ENCODE data around the gene THBS2. TPM values are rescaled to one million over a fixed set of nuclear protein-coding genes. Genes with fewer than 3 reads are reported as not detected.

Gene THBS2
- total and polyA plus RNA-seq, 2 of the 8 experiments (the other 6 are each of a cell fraction or from before 2014, with no cell fraction given), result 11.0 to 22.5 TPM

DNA sequence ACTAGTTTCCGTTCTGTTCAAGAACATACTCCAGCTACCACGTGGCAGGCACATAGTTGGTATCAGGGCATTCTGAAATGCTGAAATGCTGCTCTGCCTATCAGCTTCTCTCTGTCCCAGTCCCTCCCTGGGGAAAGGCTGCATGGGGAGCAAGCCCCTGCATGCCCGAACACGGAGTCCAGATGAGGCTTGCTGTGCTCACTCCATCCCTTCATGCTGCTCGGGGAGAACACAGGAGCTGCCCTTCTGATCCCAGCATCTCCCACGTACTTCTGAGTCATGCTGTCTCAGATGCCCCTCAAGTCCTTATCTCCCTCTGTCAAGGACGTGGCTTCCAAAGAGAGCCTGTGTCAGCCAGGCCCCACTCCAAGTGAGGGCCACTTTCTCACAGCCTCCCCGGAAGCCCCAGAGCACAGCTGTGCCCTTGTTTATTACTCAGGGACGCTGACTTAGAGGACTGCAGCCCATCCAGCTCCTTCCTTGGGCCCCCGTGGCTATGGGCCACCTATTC lies 29.4 kb downstream of the THBS2 start:
- H3K79me2 ChIP-seq (ENCODE audit: control insufficient read depth in 1 of 2, insufficient read depth in 2 of 2, low read length in 2 of 2), result no peaks in the 10 kb centered on the region
- CTCF ChIA-PET (ENCODE audit: partially characterized antibody), result no interaction called here
- no peak for FAIRE-seq
- TF ChIP-seq BACH1 (IDR thresholded peaks at IDR 0.05; ENCODE audit: low read length) (no peak), BCL11A (IDR thresholded peaks at IDR 0.05; ENCODE audit: low read depth in 2 of 2, low read length in 2 of 2) (no peak), TAF7 (optimal IDR thresholded peaks at IDR 0.05; ENCODE audit: borderline replicate concordance, low read depth, low read length) (no peak), HDAC6 (IDR thresholded peaks at IDR 0.05; ENCODE audit: low read depth, low read length) (no peak), CTBP2 (IDR thresholded peaks at IDR 0.05; ENCODE audit: borderline replicate concordance, insufficient read depth, insufficient read length, low read length) (no peak), CHD2 (IDR thresholded peaks at IDR 0.05; ENCODE audit: low read length) (no peak), HDAC2 (IDR thresholded peaks at IDR 0.05; ENCODE audit: borderline replicate concordance in 1 of 2, low read depth in 2 of 2, low read length in 2 of 2) (no peak), MAFK (IDR thresholded peaks at IDR 0.05; ENCODE audit: low read depth, low read length) (no peak), GTF2F1 (IDR thresholded peaks at IDR 0.05; ENCODE audit: borderline replicate concordance, low read depth, low read length) (no peak), SUZ12 (IDR thresholded peaks at IDR 0.05; ENCODE audit: low read length) (no peak), SRF (IDR thresholded peaks at IDR 0.05; ENCODE audit: low read depth, low read length) (no peak), EZH2 (IDR thresholded peaks at IDR 0.05; ENCODE audit: low read depth, low read length, severe bottlenecking) (no peak), POLR2AphosphoS5 (IDR thresholded peaks at IDR 0.05; ENCODE audit: low read depth, low read length) (no peak)
- TF ChIP-seq, protein P1, sequence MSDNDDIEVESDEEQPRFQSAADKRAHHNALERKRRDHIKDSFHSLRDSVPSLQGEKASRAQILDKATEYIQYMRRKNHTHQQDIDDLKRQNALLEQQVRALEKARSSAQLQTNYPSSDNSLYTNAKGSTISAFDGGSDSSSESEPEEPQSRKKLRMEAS (IDR thresholded peaks at IDR 0.05), result no peak

More for the DNA sequence above, 29.4 kb downstream of the THBS2 start:
- Histone ChIP-seq H2BK12ac (ENCODE audit: low read depth, low read length) (no peak overlapping the region), H2AK5ac (ENCODE audit: low read depth, low read length) (no peak overlapping the region), H2BK5ac (ENCODE audit: low read depth, low read length) (no peak overlapping the region; the same call in 1 of the 2 replicates), H3K9ac (replicated peaks in 1 of 4; ENCODE audit: extremely low read depth in 1 of 4, low read depth in 3 of 4, low read length in 3 of 4) (no peak overlapping the region), H2BK15ac (ENCODE audit: low read length) (no peak overlapping the region), H3K27ac (ENCODE audit: low read depth, low read length) (no peak overlapping the region), H3K18ac (ENCODE audit: extremely low read depth, low read length) (no peak overlapping the region), H4K8ac (ENCODE audit: extremely low read depth, insufficient read depth, low read length) (no peak overlapping the region), H3K9me3 (ENCODE audit: insufficient read depth in 2 of 2, low read depth in 1 of 2, low read length in 1 of 2) (peaks cover 10 to 12% of the 10 kb centered on the region in 2 experiments), H4K5ac (ENCODE audit: insufficient read length, low read depth, low read length) (no peak overlapping the region), H3K4ac (replicated peaks; ENCODE audit: insufficient read length, low read depth, low read length) (no peak overlapping the region), H3K56ac (replicated peaks; ENCODE audit: insufficient read length, low read depth, low read length) (no peak overlapping the region), H4K20me1 (replicated peaks in 1 of 2; ENCODE audit: control insufficient read depth in 1 of 2, insufficient read depth in 2 of 2, low read length in 2 of 2) (no peaks in the 10 kb centered on the region), H3K4me1 (replicated peaks in 1 of 4; ENCODE audit: control insufficient read depth in 3 of 4, insufficient read depth in 4 of 4, low read length in 3 of 4) (no peaks in the 10 kb centered on the region), H2BK120ac (replicated peaks; ENCODE audit: low read depth, low read length) (no peak overlapping the region), H3K36me3 (ENCODE audit: control insufficient read depth in 2 of 4, insufficient read depth in 4 of 4, low read length in 3 of 4) (peaks cover 3 to 45% (median 15%) of the 10 kb centered on the region in 4 experiments; a peak in 6 of 8 replicates), H3K23me2 (ENCODE audit: low read depth, low read length) (peaks cover under 1% of the 10 kb centered on the region; the same call in 1 of the 2 replicates), H3K79me1 (ENCODE audit: low read depth, low read length) (no peaks in the 10 kb centered on the region), H3K4me3 (ENCODE audit: extremely low read depth in 1 of 4, insufficient read depth in 2 of 4, low read depth in 3 of 4, low read length in 4 of 4) (no peak overlapping the region), H3K23ac (ENCODE audit: insufficient read length) (no peak overlapping the region), H4K91ac (replicated peaks; ENCODE audit: insufficient read length, low read length) (no peak overlapping the region), H3K4me2 (ENCODE audit: insufficient read depth in 1 of 2, low read depth in 2 of 2, low read length in 2 of 2) (no peak overlapping the region), H3K27me3 (replicated peaks in 1 of 4; ENCODE audit: control insufficient read depth in 3 of 4, extremely low read depth in 1 of 4, insufficient read depth in 3 of 4, low read length in 3 of 4) (no peaks in the 10 kb centered on the region), H2BK20ac (ENCODE audit: low read length) (no peak overlapping the region), H2AFZ (ENCODE audit: low read length) (no peak overlapping the region), H3K14ac (ENCODE audit: insufficient read length) (no peak overlapping the region)
- no peak for DNase-seq (ENCODE audit: low read depth in 1 of 2, low spot score in 2 of 2)
- POLR2A ChIA-PET (ENCODE audit: partially characterized antibody), result interaction anchor here (0.6 kb wide), 1 partner anchor 10 kb away, joined by 3 read pairs; no protein-coding TSS in a partner anchor
- WGBS, 2 experiments (ENCODE audit: extremely low coverage in 1 of 2, insufficient coverage in 1 of 2, insufficient read length in 1 of 2, insufficient replicate concordance in 2 of 2, low coverage in 1 of 2, low lambda C conversion rate in 2 of 2, missing lambda C conversion rate in 1 of 2), result 95% methylated on average over 10 of the region's 10 CpGs; no CpG with 5 or more reads in 1 of the 2 experiments

Data from H1 (cell line).